Stomach smooth muscle (tissue), 2 donors: ENCODE data around the gene KCNN4.

ENCODE experiments used
- H3K27ac ChIP-seq: one replicate; pipeline ENCODE4 v1.7.0; 2013; ENCODE audit warnings: mild to moderate bottlenecking, low read length, inconsistent platforms
- H3K27me3 ChIP-seq, 2 donors: one replicate each; pipeline ENCODE4 v1.7.0; 2013; ENCODE audit warnings: low read length in 2 of 2; ENCODE audit not compliant: insufficient read depth in 2 of 2, control insufficient read depth in 1 of 2
- H3K36me3 ChIP-seq, 2 donors: one replicate each; pipeline ENCODE4 v1.7.0; 2013; ENCODE audit warnings: low read length in 2 of 2; ENCODE audit not compliant: control insufficient read depth in 2 of 2, insufficient read depth in 2 of 2
- H3K4me1 ChIP-seq: one replicate; pipeline ENCODE4 v1.7.0; 2013; ENCODE audit warnings: low read length; ENCODE audit not compliant: control insufficient read depth, insufficient read depth
- H3K4me3 ChIP-seq, 2 donors: one replicate each; pipeline ENCODE4 v1.7.0; 2013; ENCODE audit warnings: low read length in 2 of 2
- H3K9ac ChIP-seq, 2 donors: one replicate each; pipeline ENCODE4 v1.7.0; 2013; ENCODE audit warnings: low read length in 2 of 2, mild to moderate bottlenecking in 1 of 2
- H3K9me3 ChIP-seq, 2 donors: one replicate each; pipeline ENCODE4 v1.7.0; 2013; ENCODE audit warnings: low read length in 2 of 2; ENCODE audit not compliant: control insufficient read depth in 2 of 2
- donor health status: healthy.
- donor health status: Pancreatic carcinoma.

KCNN4 gene

GRCh38 chr19:43759515-43759914, 21.3 kb downstream of the KCNN4 start:
- Histone ChIP-seq H3K4me1 (peaks cover 5% of the 10 kb centered on the region), H3K4me3 (no peak overlapping the region), H3K27me3 (no peaks in the 10 kb centered on the region), H3K27ac (no peak overlapping the region), H3K9me3 (no peaks in the 10 kb centered on the region), H3K36me3 (no peaks in the 10 kb centered on the region), H3K9ac (no peak overlapping the region)

- peak overlapping the region; percentile 78 to 90 for H3K4me3 ChIP-seq
- no peaks in the 10 kb centered on the region for H3K9me3 ChIP-seq
- peak overlapping the region; percentile 60 to 87 for H3K9ac ChIP-seq
- H3K36me3 ChIP-seq, result peaks cover 1 to 8% of the 10 kb centered on the region in 2 donors
- H3K27ac ChIP-seq, result peak overlapping the region; percentile 96
- H3K27me3 ChIP-seq, result no peaks in the 10 kb centered on the region
- H3K4me1 ChIP-seq, result peaks cover 18% of the 10 kb centered on the region
These were observed 25.4 kb downstream of the KCNN4 start for GRCh38 chr19:43755256-43755801.

DNA sequence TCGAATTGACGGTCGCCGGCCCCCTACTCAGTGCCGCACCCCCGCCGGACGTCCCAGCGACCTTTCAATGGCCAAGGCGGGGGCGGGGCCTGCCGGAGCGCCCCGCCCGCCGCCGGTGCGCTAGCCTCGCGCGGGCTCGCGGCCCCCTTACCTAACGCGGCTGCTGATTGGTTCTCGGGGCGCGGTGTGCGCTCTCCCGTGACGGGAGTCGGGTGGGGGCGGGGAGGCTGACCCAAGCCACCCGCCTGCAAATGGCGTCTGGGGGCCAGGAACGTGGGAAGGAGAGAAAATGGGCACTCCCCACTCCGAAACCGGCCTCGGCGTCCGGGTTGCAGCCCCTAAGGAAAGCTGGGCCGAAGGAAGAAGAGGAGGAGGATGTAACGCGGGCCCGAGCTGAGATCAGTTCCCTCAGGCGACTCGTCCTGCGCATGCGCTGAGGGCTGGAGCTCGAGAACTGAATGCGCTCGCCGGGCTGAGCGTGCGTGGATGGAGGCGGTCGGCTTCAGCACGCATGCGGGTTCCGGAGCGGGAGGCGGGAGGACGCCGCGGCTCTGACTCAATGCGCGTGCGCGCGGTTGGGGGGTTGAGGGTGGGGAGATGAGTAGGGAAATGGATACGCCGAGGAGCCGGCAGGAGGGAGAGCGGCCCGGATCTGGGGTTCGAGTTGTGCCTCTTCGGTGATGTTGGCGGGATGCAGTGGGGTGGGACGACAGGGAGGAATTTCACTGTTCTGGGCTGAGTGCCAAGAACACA, 26.1 kb downstream of the KCNN4 start, which contains the start of gene SMG9:
SMG9 (minus strand) TSS at position 460 of the 753 bp plus-strand sequence. CDS start 4,221 bp downstream, outside the sequence.
- H3K4me1 ChIP-seq, result peaks cover 18% of the 10 kb centered on the region
- peak within 1 kb of the TSS; percentile 75 to 87 for H3K9ac ChIP-seq
- no peaks in the 10 kb centered on the region for H3K9me3 ChIP-seq
- peaks cover 7 to 14% of the 10 kb centered on the region in 2 donors for H3K36me3 ChIP-seq
- H3K4me3 ChIP-seq, result peak within 1 kb of the TSS; percentile 78 to 90
- peak within 1 kb of the TSS; percentile 96 for H3K27ac ChIP-seq
- H3K27me3 ChIP-seq, result no peaks in the 10 kb centered on the region

GRCh38 chr19:43754253-43754502, 26.6 kb downstream of the KCNN4 start:
- no peaks in the 10 kb centered on the region for H3K27me3 ChIP-seq
- peak overlapping the region; percentile 78 to 90 for H3K4me3 ChIP-seq
- H3K9ac ChIP-seq, result peak overlapping the region; percentile 75 to 87
- H3K36me3 ChIP-seq, result peaks cover 12 to 18% of the 10 kb centered on the region in 2 donors
- H3K27ac ChIP-seq, result peak overlapping the region; percentile 96
- H3K4me1 ChIP-seq, result peaks cover 18% of the 10 kb centered on the region
- H3K9me3 ChIP-seq, result no peaks in the 10 kb centered on the region

GRCh38 chr19:43752287-43752875, 28.4 kb downstream of the KCNN4 start:
- H3K27me3 ChIP-seq, result no peaks in the 10 kb centered on the region
- H3K4me3 ChIP-seq, result no peak overlapping the region
- no peaks in the 10 kb centered on the region for H3K9me3 ChIP-seq
- H3K36me3 ChIP-seq, result peaks cover 27 to 31% of the 10 kb centered on the region in 2 donors
- H3K27ac ChIP-seq, result no peak overlapping the region
- peaks cover 18% of the 10 kb centered on the region for H3K4me1 ChIP-seq
- no peak overlapping the region for H3K9ac ChIP-seq

GRCh38 chr19:43751466-43752220, 29.1 kb downstream of the KCNN4 start:
- H3K27me3 ChIP-seq, result no peaks in the 10 kb centered on the region
- no peaks in the 10 kb centered on the region for H3K9me3 ChIP-seq
- no peak overlapping the region for H3K4me3 ChIP-seq
- peaks cover 18% of the 10 kb centered on the region for H3K4me1 ChIP-seq
- H3K27ac ChIP-seq, result no peak overlapping the region
- H3K9ac ChIP-seq, result no peak overlapping the region
- peaks cover 35 to 38% of the 10 kb centered on the region in 2 donors for H3K36me3 ChIP-seq

- Histone ChIP-seq H3K9me3 (no peaks in the 10 kb centered on the region), H3K27me3 (no peaks in the 10 kb centered on the region), H3K36me3 (peaks cover 46 to 50% of the 10 kb centered on the region in 2 donors), H3K4me3 (no peak overlapping the region), H3K4me1 (peaks cover 13% of the 10 kb centered on the region), H3K27ac (no peak overlapping the region), H3K9ac (no peak overlapping the region)
These were observed 30.9 kb downstream of the KCNN4 start for GRCh38 chr19:43749898-43750297.

DNA sequence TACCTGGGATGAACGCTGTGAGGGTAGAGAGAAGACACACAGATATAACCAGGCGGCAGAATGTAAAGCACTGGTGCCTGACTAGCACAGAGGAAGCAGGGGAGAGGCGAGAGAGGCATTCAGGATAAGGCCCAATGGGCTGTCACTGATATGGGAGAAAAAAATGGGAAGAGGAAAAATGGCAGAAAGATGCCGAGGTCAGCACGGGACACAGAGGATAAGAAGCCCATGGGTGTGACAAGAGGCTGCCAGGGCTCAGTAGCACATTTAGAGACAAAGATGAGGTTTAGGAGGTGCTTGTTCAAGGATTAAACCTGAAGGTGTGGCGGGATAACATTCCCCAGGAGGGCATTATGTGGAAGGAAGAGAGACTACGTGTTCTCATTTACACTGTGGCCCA, 31.6 kb downstream of the KCNN4 start:
- Histone ChIP-seq H3K9me3 (no peaks in the 10 kb centered on the region), H3K4me1 (peaks cover 13% of the 10 kb centered on the region), H3K4me3 (no peak overlapping the region), H3K9ac (no peak overlapping the region), H3K36me3 (peaks cover 51 to 55% of the 10 kb centered on the region in 2 donors), H3K27me3 (no peaks in the 10 kb centered on the region), H3K27ac (no peak overlapping the region)

GRCh38 chr19:43748685-43749084, 32.1 kb downstream of the KCNN4 start:
- Histone ChIP-seq H3K27ac (no peak overlapping the region), H3K27me3 (no peaks in the 10 kb centered on the region), H3K9me3 (no peaks in the 10 kb centered on the region), H3K36me3 (peaks cover 51 to 59% of the 10 kb centered on the region in 2 donors), H3K4me3 (no peak overlapping the region), H3K4me1 (peaks cover 9% of the 10 kb centered on the region), H3K9ac (no peak overlapping the region)

GRCh38 chr19:43748205-43748594, 32.6 kb downstream of the KCNN4 start:
- H3K4me1 ChIP-seq, result peaks cover 5% of the 10 kb centered on the region
- no peak overlapping the region for H3K9ac ChIP-seq
- peaks cover 51 to 61% of the 10 kb centered on the region in 2 donors for H3K36me3 ChIP-seq
- H3K27me3 ChIP-seq, result no peaks in the 10 kb centered on the region
- H3K27ac ChIP-seq, result no peak overlapping the region
- H3K4me3 ChIP-seq, result no peak overlapping the region
- H3K9me3 ChIP-seq, result no peaks in the 10 kb centered on the region
